HepG2 (cell line): ENCODE data around the gene ANKRD52. TPM values are rescaled to one million over a fixed set of nuclear protein-coding genes. Genes with fewer than 3 reads are reported as not detected.

Experiments
- ARID4A ChIP-seq: sonication (generic); formaldehyde crosslinking; IDR thresholded peaks from 2 replicates; pipeline ENCODE4 v1.5.0; 2020; ENCODE audit warnings: mild to moderate bottlenecking, missing genetic modification reagents, borderline replicate concordance
- NONO ChIP-seq, 2 experiments: fragments of 450-650 bp in 1 of 2; sonication (generic) in 1 of 2; formaldehyde crosslinking in 1 of 2; IDR thresholded peaks in 1 of 2; conservative IDR thresholded peaks in 1 of 2; 2 replicates each; pipeline versions ENCODE4 v1.6.1 to v1.8.0; 2017 to 2022; ENCODE audit warnings: mild to moderate bottlenecking in 1 of 2, missing genetic modification reagents in 1 of 2, moderate library complexity in 1 of 2
- POLR2A ChIP-seq, 2 experiments: IDR thresholded peaks; 2 replicates each; pipeline ENCODE4 v1.6.1; 2011; ENCODE audit warnings: low read depth in 2 of 2, low read length in 2 of 2, mild to moderate bottlenecking in 1 of 2, moderate library complexity in 1 of 2; ENCODE audit not compliant: insufficient read depth in 1 of 2
- REL ChIP-seq: sonication (generic); formaldehyde crosslinking; conservative IDR thresholded peaks from 2 replicates; pipeline ENCODE4 v1.8.0; 2022; ENCODE audit warnings: mild to moderate bottlenecking, missing genetic modification reagents, moderate library complexity
- SAP130 ChIP-seq: IDR thresholded peaks from 2 replicates; pipeline ENCODE4 v1.6.1; 2016; ENCODE audit warnings: low read depth
- ZBTB7A ChIP-seq: sonication (generic); formaldehyde crosslinking; IDR thresholded peaks from 2 replicates; pipeline ENCODE4 v1.8.0; 2022; ENCODE audit warnings: mild to moderate bottlenecking, missing genetic modification reagents
- ZFP82 ChIP-seq: sonication (generic); formaldehyde crosslinking; IDR thresholded peaks from 2 replicates; pipeline ENCODE4 v1.5.1; 2020; ENCODE audit warnings: mild to moderate bottlenecking, missing genetic modification reagents, borderline replicate concordance
- ZFX ChIP-seq: sonication (generic); formaldehyde crosslinking; IDR thresholded peaks from 2 replicates; pipeline ENCODE4 v1.4.0; 2020; ENCODE audit warnings: mild to moderate bottlenecking, low read depth, missing genetic modification reagents, moderate library complexity
- ZFY ChIP-seq: sonication (generic); formaldehyde crosslinking; IDR thresholded peaks from 2 replicates; pipeline ENCODE4 v1.4.0; 2020; ENCODE audit warnings: missing genetic modification reagents
- ZNF138 ChIP-seq: sonication (generic); formaldehyde crosslinking; IDR thresholded peaks from 2 replicates; pipeline ENCODE4 v1.5.0; 2020; ENCODE audit warnings: mild to moderate bottlenecking, low read depth, missing genetic modification reagents
- ZNF142 ChIP-seq: sonication (generic); formaldehyde crosslinking; IDR thresholded peaks from 2 replicates; pipeline ENCODE4 v1.4.0; 2020; ENCODE audit warnings: missing genetic modification reagents
- ZNF703 ChIP-seq: sonication (generic); formaldehyde crosslinking; IDR thresholded peaks from 2 replicates; pipeline ENCODE4 v1.5.1; 2020; ENCODE audit warnings: missing genetic modification reagents, mild to moderate bottlenecking, moderate library complexity, borderline replicate concordance
- ZNF768 ChIP-seq: sonication (generic); formaldehyde crosslinking; IDR thresholded peaks from 2 replicates; pipeline ENCODE4 v1.4.0; 2020; ENCODE audit warnings: missing genetic modification reagents
- polyA plus RNA-seq, 8 experiments: library from polyadenylated mRNA; depleted of rRNA in 3 of 8; stranded (reverse) in 7 of 8; unstranded in 1 of 8; fragments of >200 nt; fragmentation: Illumina TruSeq in 4 of 8; extraction: Trizol in 4 of 8; gene quantifications; 2 replicates each; pipeline versions ENCODE4 v1.2.1 to v1.2.3, GENCODE V29; 2011 to 2016; ENCODE audit warnings: low read depth in 4 of 8, missing spikeins in 1 of 8, mixed read lengths in 1 of 8; ENCODE audit not compliant: insufficient read depth in 1 of 8
- total RNA-seq, 5 experiments: library from RNA; depleted of rRNA; stranded (reverse); fragments of >200 nt; fragmentation: Illumina TruSeq; extraction: Trizol; gene quantifications; 2 replicates each; pipeline ENCODE4 v1.2.3, GENCODE V29; 2016; ENCODE audit warnings: low read depth in 1 of 5

The ANKRD52 gene
- total and polyA plus RNA-seq, 2 of the 13 experiments (the other 11 are each of a cell fraction or from before 2014, with no cell fraction given), result 7.8 to 9.2 TPM

- TF ChIP-seq ZFY (CRISPR knock-in tag), result peak; percentile 99
- 0 out of 2 replicates have a peak, but pooled peaks have one; percentile 61 for TF ChIP-seq REL (CRISPR knock-in tag)
- peak in 1 of 2 experiments; percentile 47; a peak in 2 of 4 replicates for TF ChIP-seq POLR2A (IDR thresholded peaks at IDR 0.05; ENCODE audit: insufficient read depth in 1 of 2, low read depth in 2 of 2, low read length in 2 of 2)
- peak; percentile 49; the same call in 1 of the 2 replicates for TF ChIP-seq SAP130 (CRISPR knock-in tag)
- TF ChIP-seq ZNF703 (CRISPR knock-in tag), result no peak
- peak; percentile 33; the same call in 1 of the 2 replicates for TF ChIP-seq ZBTB7A (CRISPR knock-in tag)
- peak; percentile 100 for TF ChIP-seq ZFX (CRISPR knock-in tag)
- peak; percentile 76 for TF ChIP-seq ZNF142 (CRISPR knock-in tag)
- TF ChIP-seq ZNF138 (CRISPR knock-in tag), result peak; percentile 40; the same call in 1 of the 2 replicates
- peak; percentile 80; the same call in 1 of the 2 replicates for TF ChIP-seq ZFP82 (CRISPR knock-in tag)
- TF ChIP-seq ARID4A (CRISPR knock-in tag), result peak; percentile 67
- 0 out of 2 replicates have a peak, but pooled peaks have one; percentile 26 for TF ChIP-seq ZNF768
- TF ChIP-seq NONO (IDR thresholded peaks at IDR 0.05), result no peak
- peak; percentile 48; the same call in 1 of the 2 replicates for TF ChIP-seq NONO (CRISPR knock-in tag; conservative IDR thresholded peaks at IDR 0.05)
These were observed at the start of gene ANKRD52 (continued) for GRCh38 chr12:56258068-56258819.
